ENCODE results near the gene ADRA2C.
"Not testable (repeated sequence)": the region's sequence is repeated elsewhere in the genome, so short reads cannot be mapped to it uniquely, and the experiment has no call there.

The ADRA2C gene

DNA sequence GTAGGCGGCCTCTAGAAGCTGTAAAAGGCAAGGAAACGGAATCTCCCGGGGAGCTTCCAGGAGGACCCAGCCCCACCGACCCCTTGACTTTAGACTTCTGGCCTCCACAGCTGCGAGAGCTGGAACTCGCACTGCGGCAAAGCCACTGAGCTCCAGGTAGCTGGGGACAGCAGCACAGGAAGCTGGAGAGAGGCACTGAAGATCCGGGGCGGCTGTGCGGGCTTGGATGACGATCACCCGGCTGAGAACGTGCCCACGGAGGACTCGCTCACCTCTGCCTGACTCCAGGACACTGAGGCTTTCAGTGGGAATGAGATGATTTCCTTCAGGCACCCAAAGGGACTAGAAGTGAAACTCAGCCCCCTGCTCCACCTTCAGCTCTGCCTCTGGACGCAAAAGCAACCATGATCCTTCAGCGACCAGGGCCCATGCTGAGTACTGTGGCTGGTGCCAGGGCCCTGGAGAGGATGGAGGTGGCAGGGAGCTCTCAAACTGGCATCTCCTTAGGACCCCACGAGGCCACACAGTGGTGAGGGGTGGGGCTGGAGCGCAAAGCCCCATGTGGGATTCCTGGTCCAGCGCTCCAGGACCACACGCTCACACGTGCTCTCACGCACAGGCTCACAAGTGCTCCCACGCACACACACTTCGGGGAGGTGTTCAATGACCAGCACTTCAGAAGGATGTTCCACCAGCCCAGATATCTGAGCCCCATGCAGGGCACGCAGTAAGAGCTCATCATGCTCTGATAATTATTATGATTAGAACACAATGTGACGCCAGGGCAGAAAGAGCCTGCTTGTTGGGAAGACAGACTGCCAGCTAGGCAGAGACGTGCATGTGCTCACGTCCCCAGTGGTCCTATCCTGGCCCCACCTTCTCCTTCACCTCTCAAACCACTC, 47.2 kb downstream of the ADRA2C start:
- TF ChIP-seq, protein P1, sequence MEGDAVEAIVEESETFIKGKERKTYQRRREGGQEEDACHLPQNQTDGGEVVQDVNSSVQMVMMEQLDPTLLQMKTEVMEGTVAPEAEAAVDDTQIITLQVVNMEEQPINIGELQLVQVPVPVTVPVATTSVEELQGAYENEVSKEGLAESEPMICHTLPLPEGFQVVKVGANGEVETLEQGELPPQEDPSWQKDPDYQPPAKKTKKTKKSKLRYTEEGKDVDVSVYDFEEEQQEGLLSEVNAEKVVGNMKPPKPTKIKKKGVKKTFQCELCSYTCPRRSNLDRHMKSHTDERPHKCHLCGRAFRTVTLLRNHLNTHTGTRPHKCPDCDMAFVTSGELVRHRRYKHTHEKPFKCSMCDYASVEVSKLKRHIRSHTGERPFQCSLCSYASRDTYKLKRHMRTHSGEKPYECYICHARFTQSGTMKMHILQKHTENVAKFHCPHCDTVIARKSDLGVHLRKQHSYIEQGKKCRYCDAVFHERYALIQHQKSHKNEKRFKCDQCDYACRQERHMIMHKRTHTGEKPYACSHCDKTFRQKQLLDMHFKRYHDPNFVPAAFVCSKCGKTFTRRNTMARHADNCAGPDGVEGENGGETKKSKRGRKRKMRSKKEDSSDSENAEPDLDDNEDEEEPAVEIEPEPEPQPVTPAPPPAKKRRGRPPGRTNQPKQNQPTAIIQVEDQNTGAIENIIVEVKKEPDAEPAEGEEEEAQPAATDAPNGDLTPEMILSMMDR (conservative IDR thresholded peaks at IDR 0.05) = no peak
- H3K27ac ChIP-seq = no peak overlapping the region

DNA sequence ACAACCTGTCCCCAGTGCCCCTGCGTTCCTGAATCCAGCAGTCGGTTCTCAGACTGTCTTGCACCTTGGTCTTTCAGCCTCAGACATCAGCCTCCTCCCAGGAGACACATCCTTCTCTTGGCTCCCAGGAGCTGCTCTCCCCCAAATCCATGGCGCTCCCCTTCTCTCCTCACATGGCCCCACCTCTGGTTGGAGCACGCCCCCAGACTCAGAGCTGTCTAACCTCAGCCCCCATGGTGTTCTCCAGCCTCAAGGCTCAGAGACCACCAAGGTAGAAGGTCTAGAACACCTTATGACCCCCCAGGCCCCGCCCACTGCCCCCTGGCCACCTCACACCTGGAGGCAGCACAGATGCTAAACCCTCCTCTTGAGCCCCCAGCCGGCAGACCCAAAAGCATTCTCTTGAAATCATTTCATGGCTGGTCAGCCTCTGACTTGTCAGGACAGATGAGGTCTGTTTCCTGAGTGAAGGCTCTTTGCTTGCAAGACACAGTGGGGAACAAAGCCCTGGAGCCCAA, 47.9 kb downstream of the ADRA2C start:
- TF ChIP-seq, protein P1 (conservative IDR thresholded peaks at IDR 0.05) = no peak
- no peak overlapping the region for H3K27ac ChIP-seq

DNA sequence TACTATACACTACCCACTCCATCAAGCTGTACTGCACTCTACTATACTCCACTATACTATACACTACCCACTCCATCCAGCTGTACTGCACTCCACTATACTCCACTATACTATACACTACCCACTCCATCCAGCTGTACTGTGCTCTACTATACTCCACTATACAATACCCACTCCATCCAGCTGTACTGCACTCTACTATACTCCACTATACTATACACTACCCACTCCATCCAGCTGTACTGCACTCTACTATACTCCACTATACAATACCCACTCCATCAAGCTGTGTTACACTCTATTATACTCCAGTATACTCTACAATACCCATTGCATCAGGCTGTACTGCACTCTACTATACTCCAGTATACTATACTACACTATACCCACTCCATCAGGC, 48.7 kb downstream of the ADRA2C start:
- H3K27ac ChIP-seq = not testable (repeated sequence)

DNA sequence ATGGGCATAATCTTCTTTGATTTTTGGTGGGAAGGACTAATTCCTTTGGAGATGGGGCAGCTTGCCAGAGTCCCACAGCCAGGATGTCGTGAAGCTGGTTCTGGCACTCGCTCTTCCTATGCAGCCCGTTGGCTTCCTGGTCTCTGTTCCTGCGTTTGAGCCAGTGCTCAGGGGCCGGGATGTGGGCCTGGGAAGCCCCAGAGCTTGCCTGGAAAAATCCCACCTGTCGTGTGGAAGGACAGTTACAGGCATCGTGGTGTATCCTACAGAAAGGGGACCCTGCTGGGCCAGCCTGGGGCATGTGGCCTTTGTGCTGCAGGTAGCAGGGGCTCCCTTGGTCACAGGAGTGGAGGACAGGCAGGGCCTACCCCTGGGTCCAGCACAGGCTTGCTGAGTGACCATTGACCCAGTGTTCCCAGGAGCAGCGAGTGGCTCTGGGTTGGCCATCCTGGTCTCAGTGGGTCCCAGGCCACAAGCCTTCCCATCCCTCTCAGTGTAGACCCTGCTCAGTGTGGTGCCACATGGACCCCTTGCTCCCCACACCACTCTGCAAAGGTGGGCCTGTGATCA, 50.2 kb downstream of the ADRA2C start:
- no peak overlapping the region for H3K27ac ChIP-seq

DNA sequence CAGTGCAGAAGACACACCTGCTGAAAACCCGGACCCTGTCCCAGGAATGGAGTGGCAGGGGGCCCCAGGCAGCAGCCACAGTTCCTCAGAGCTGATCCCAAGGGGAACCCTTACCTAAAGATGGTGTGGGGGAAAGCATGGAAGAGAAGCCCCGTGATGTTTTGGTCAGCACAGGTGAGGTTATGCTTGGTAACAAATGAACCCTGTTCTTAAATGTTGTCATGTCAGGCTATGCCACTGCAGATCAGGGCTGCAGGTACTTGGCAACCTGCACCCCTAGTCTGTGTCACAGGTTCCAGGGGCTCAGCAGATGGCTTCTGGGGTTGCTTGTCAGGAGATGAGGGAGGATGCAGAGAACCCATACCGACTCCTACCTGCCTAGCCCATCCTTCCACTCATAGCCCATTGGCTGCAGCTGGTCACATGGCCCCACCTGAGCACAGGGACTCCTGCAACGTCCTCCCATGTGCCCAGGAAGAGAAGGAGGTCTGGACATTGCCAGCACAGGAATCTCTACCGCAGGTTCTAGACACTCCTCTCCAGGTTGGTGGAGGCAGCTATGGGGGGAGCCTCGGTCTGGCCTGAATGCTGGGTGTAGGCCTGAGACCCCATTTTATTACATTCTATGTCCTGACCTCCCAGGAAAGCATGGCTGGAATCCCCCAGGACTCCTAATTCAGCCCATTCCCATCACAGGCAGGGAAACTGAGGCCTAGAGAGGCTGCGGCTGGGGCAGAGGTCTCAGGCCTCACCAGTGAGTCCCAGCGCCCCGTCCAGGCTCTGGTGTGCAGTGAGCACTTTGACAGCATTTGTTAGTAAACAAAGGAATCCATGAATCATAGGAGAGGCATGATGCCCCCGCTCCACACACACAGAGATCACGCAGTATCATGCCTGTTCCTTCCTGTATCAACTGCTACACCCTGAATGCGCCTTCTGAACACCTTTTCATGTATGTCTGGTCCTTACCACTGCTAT, 51.1 kb downstream of the ADRA2C start:
- H3K27ac ChIP-seq = no peak overlapping the region
- TF ChIP-seq, protein P1 (conservative IDR thresholded peaks at IDR 0.05) = no peak

More for the DNA sequence above, 50.2 kb downstream of the ADRA2C start:
- TF ChIP-seq, protein P1 (conservative IDR thresholded peaks at IDR 0.05) = no peak

Measured in VCaP (cell line).